Panc1 (cell line): ENCODE measurements around the gene OMP. TPM values are rescaled to one million over a fixed set of nuclear protein-coding genes. Genes with fewer than 3 reads are reported as not detected.
A peak's percentile ranks its signal among the peaks of the same experiment; 100 is the strongest.

Experiments used
- ATAC-seq: fragments of 200-7000 bp; cut with Tn5 transposase; 2 replicates; pipeline ENCODE4 v1.9.1; 2020; ENCODE audit warnings: mild to moderate bottlenecking, moderate library complexity
- BruUV-seq: library from RNA; stranded (reverse); fragments of 400-500 nt; replicated peaks from 2 replicates; lab custom pipeline; 2021; lab: Mats Ljungman, UMichigan
- CTCF ChIA-PET: fragments of 300-600 bp; sonication (Branson Sonifier 250); formaldehyde crosslinking; loops from one replicate; lab custom pipeline; 2022; ENCODE audit warnings: antibody characterized with exemption; lab: Charles Lee
- POLR2A ChIA-PET: fragments of 300-600 bp; sonication (Branson Sonifier 250); formaldehyde crosslinking; loops from one replicate; lab custom pipeline; 2022; ENCODE audit warnings: antibody characterized with exemption; lab: Charles Lee
- DNase-seq: peaks from one replicate; pipeline ENCODE4 v3.0.0-alpha.2; 2010; ENCODE audit warnings: low read depth, low spot score
- H3K27ac ChIP-seq: 2 replicates; pipeline ENCODE4 v1.5.1; 2011; ENCODE audit warnings: mild to moderate bottlenecking, low read length, inconsistent platforms
- H3K27me3 ChIP-seq: fragments of 200-500 bp; sonication (Bioruptor generic); 2 replicates; pipeline ENCODE4 v1.6.0; 2014; ENCODE audit warnings: low read length, inconsistent platforms; ENCODE audit not compliant: control insufficient read depth, insufficient read depth
- H3K36me3 ChIP-seq: fragments of 200-500 bp; sonication (Bioruptor generic); 2 replicates; pipeline ENCODE4 v1.5.1; 2014; ENCODE audit warnings: inconsistent platforms, mild to moderate bottlenecking, low read length, moderate library complexity; ENCODE audit not compliant: control insufficient read depth, insufficient read depth
- H3K4me1 ChIP-seq: 2 replicates; pipeline ENCODE4 v1.5.1; 2011; ENCODE audit warnings: inconsistent platforms, mild to moderate bottlenecking, low read length, moderate library complexity; ENCODE audit not compliant: control insufficient read depth, insufficient read depth
- H3K4me3 ChIP-seq, 2 experiments: 2 replicates each; pipeline ENCODE4 v1.5.1; 2011 to 2012; ENCODE audit warnings: low read depth in 2 of 2, low read length in 2 of 2, mild to moderate bottlenecking in 2 of 2, inconsistent platforms in 1 of 2, moderate library complexity in 1 of 2
- H3K9me3 ChIP-seq: fragments of 200-500 bp; sonication (Bioruptor generic); 2 replicates; pipeline ENCODE4 v1.5.1; 2014; ENCODE audit warnings: low read depth, mild to moderate bottlenecking, inconsistent platforms, low read length, moderate library complexity; ENCODE audit not compliant: control insufficient read depth, insufficient read depth
- CTCF ChIP-seq: fragments of 450-650 bp; IDR thresholded peaks from 2 replicates; pipeline ENCODE4 v1.5.1; 2017; ENCODE audit warnings: mild to moderate bottlenecking
- POLR2AphosphoS5 ChIP-seq: IDR thresholded peaks from 2 replicates; pipeline ENCODE4 v1.6.1; 2012; ENCODE audit warnings: mild to moderate bottlenecking, low read depth, low read length, moderate library complexity
- REST ChIP-seq, 2 experiments: IDR thresholded peaks; 2 replicates each; pipeline ENCODE4 v1.6.1; 2011 to 2012; ENCODE audit warnings: low read depth in 2 of 2, control low read depth in 1 of 2, low read length in 1 of 2, mild to moderate bottlenecking in 1 of 2, moderate library complexity in 1 of 2; ENCODE audit not compliant: insufficient read depth in 1 of 2
- SIN3A ChIP-seq: IDR thresholded peaks from 2 replicates; pipeline ENCODE4 v1.6.1; 2012; ENCODE audit warnings: low read depth, mild to moderate bottlenecking, low read length, moderate library complexity, borderline replicate concordance; ENCODE audit not compliant: insufficient read depth
- TCF7L2 ChIP-seq: IDR thresholded peaks from 2 replicates; pipeline ENCODE4 v1.6.1; 2011; ENCODE audit warnings: mild to moderate bottlenecking, low read depth, low read length, inconsistent platforms
- in situ Hi-C: cut with HindIII; loops from 2 replicates; pipeline ENCODE4 v1.10.0; 2016; ENCODE audit warnings: low sequenced_read_pairs, low pct_unique_long_range_greater_than_20kb
- intact Hi-C: fragments of 100-400 bp; cut with micrococcal nuclease; formaldehyde crosslinking; loops from one replicate; pipeline ENCODE4 v1.10.0; 2022; ENCODE audit not compliant: unreplicated experiment
- total RNA-seq: library from RNA; stranded (reverse); gene quantifications from one replicate; pipeline ENCODE4 v1.2.1, GENCODE V29; 2021; ENCODE audit not compliant: unreplicated experiment

Gene OMP
- total RNA-seq, 1 experiment from 2014 or later, result 1.5 TPM

DNA sequence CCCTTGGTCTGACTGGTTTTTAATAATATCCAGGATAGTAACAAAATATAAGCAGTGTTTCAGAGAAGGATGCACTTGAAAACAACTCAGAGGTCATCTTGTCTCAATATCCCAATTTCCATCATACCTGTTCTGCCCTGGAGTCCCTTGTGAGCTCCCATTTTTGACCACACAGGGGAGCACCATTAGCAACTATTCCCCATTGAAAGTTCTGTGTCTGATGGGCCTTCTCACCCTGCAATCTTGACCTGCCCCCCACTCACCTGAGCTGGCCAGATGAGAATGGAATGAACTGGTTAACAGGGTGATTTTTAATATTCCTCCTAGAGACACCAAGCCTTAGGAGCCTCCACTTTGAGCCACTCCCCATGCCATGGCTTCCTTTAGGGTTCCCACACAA, 39.7 kb upstream of the OMP start:
- Histone ChIP-seq H3K36me3 (no peaks in the 10 kb centered on the region), H3K9me3 (no peaks in the 10 kb centered on the region), H3K4me3 (no peak overlapping the region), H3K27ac (no peak overlapping the region), H3K27me3 (no peaks in the 10 kb centered on the region), H3K4me1 (peaks cover 6% of the 10 kb centered on the region)
- CTCF ChIA-PET, result interaction anchor here (0.9 to 1.0 kb wide), 3 partner anchors 28 to 64 kb away, joined by 3 to 10 read pairs (median 3); no protein-coding TSS in a partner anchor
- TF ChIP-seq SIN3A (no peak), CTCF (peak; percentile 59)
- DNase-seq, result no peak
- ATAC-seq, result no peak
- POLR2A ChIA-PET, result interaction anchor here (0.7 kb wide), 1 partner anchor 361 kb away, joined by 4 read pairs; no protein-coding TSS in a partner anchor
- BruUV-seq, result no TSS peak
- intact Hi-C loops, result no loop called here
- in situ Hi-C loops, result loop anchor here (10.0 kb wide), 1 partner anchor 82 kb away; no protein-coding TSS in a partner anchor

GRCh38 chr11:77063407-77063806, 39.2 kb upstream of the OMP start:
- H3K27me3 ChIP-seq, result no peaks in the 10 kb centered on the region
- ATAC-seq (no peak), DNase-seq (no peak)
- intact Hi-C loops, result no loop called here
- ChIA-PET CTCF (interaction anchor here (0.9 to 2.5 kb wide), 4 partner anchors 28 to 64 kb away, joined by 3 to 10 read pairs (median 5); no protein-coding TSS in a partner anchor), POLR2A (interaction anchor here (0.7 kb wide), 1 partner anchor 361 kb away, joined by 4 read pairs; no protein-coding TSS in a partner anchor)
- no TSS peak for BruUV-seq
- H3K27ac ChIP-seq, result no peak overlapping the region
- no peaks in the 10 kb centered on the region for H3K36me3 ChIP-seq
- no peaks in the 10 kb centered on the region for H3K9me3 ChIP-seq
- no peak for TF ChIP-seq SIN3A
- TF ChIP-seq CTCF, result no peak
- TF ChIP-seq REST (IDR thresholded peaks at IDR 0.05; ENCODE audit: insufficient read depth in 1 of 2, low read depth in 2 of 2, low read length in 1 of 2), result no peak
- no peak for TF ChIP-seq POLR2AphosphoS5
- TF ChIP-seq TCF7L2, result no peak
- no peak overlapping the region for H3K4me3 ChIP-seq
- in situ Hi-C loops, result loop anchor here (10.0 kb wide), 1 partner anchor 81 kb away; no protein-coding TSS in a partner anchor
- peaks cover 6% of the 10 kb centered on the region for H3K4me1 ChIP-seq
